DND-41 (cell line): ENCODE data around the gene MICALL2.

ENCODE experiments used
- ATAC-seq: fragments of 200-7000 bp; cut with Tn5 transposase; 3 replicates; pipeline ENCODE4 v1.9.1; 2021; ENCODE audit warnings: low read depth; ENCODE audit not compliant: insufficient read depth
- DNase-seq: peaks from one replicate; pipeline ENCODE4 v3.0.0-alpha.2; 2020
- H2AFZ ChIP-seq: 2 replicates; pipeline ENCODE4 v1.6.0; 2012; ENCODE audit warnings: low read depth, low read length
- H3K27ac ChIP-seq: 2 replicates; pipeline ENCODE4 v1.5.1; 2012; ENCODE audit warnings: low read length, inconsistent platforms
- H3K27me3 ChIP-seq: fragments of 200-600 bp; sonication (generic); 2 replicates; pipeline ENCODE4 v1.6.0; 2012; ENCODE audit warnings: low read length, mild to moderate bottlenecking, inconsistent platforms; ENCODE audit not compliant: insufficient read depth, poor library complexity
- H3K36me3 ChIP-seq: 2 replicates; pipeline ENCODE4 v1.5.1; 2012; ENCODE audit warnings: low read length, inconsistent platforms; ENCODE audit not compliant: insufficient read depth
- H3K4me1 ChIP-seq: 2 replicates; pipeline ENCODE4 v1.5.1; 2012; ENCODE audit warnings: mild to moderate bottlenecking, low read length; ENCODE audit not compliant: insufficient read depth
- H3K4me2 ChIP-seq: 2 replicates; pipeline ENCODE4 v1.6.0; 2012; ENCODE audit warnings: mild to moderate bottlenecking, moderate library complexity, low read length, inconsistent platforms; ENCODE audit not compliant: insufficient read depth
- H3K4me3 ChIP-seq, 2 experiments: fragments of 200-600 bp in 1 of 2; shearing (Covaris generic) in 1 of 2; 2 replicates each; pipeline ENCODE4 v1.5.1; 2012 to 2016; ENCODE audit warnings: inconsistent platforms in 2 of 2, low read length in 2 of 2, mild to moderate bottlenecking in 2 of 2, low read depth in 1 of 2, moderate library complexity in 1 of 2
- H3K79me2 ChIP-seq: 2 replicates; pipeline ENCODE4 v1.6.0; 2012; ENCODE audit warnings: low read length, inconsistent platforms; ENCODE audit not compliant: insufficient read depth
- H3K9ac ChIP-seq: 2 replicates; pipeline ENCODE4 v1.6.0; 2012; ENCODE audit warnings: low read depth, mild to moderate bottlenecking, inconsistent platforms, low read length, moderate library complexity
- H3K9me3 ChIP-seq: 2 replicates; pipeline ENCODE4 v1.5.1; 2012; ENCODE audit warnings: low read length, moderate library complexity, mild to moderate bottlenecking, inconsistent platforms; ENCODE audit not compliant: insufficient read depth, severe bottlenecking
- H4K20me1 ChIP-seq: 2 replicates; pipeline ENCODE4 v1.6.0; 2012; ENCODE audit warnings: low read length; ENCODE audit not compliant: insufficient read depth
- EZH2 ChIP-seq: IDR thresholded peaks from 3 replicates; pipeline ENCODE4 v1.6.1; 2012; ENCODE audit warnings: borderline replicate concordance, low read depth, mild to moderate bottlenecking, moderate library complexity, low read length, inconsistent platforms; ENCODE audit not compliant: severe bottlenecking
- TF ChIP-seq, protein P1 (sequence below): IDR thresholded peaks from 2 replicates; pipeline ENCODE4 v1.5.1; 2012; ENCODE audit warnings: borderline replicate concordance, low read length, moderate library complexity, mild to moderate bottlenecking; ENCODE audit not compliant: poor library complexity, severe bottlenecking; ENCODE audit errors: extremely low read depth

MICALL2 gene

GRCh38 chr7:1438208-1438607 is 21.1 kb downstream of the MICALL2 start:
- no peak for TF ChIP-seq EZH2
- TF ChIP-seq, protein P1, sequence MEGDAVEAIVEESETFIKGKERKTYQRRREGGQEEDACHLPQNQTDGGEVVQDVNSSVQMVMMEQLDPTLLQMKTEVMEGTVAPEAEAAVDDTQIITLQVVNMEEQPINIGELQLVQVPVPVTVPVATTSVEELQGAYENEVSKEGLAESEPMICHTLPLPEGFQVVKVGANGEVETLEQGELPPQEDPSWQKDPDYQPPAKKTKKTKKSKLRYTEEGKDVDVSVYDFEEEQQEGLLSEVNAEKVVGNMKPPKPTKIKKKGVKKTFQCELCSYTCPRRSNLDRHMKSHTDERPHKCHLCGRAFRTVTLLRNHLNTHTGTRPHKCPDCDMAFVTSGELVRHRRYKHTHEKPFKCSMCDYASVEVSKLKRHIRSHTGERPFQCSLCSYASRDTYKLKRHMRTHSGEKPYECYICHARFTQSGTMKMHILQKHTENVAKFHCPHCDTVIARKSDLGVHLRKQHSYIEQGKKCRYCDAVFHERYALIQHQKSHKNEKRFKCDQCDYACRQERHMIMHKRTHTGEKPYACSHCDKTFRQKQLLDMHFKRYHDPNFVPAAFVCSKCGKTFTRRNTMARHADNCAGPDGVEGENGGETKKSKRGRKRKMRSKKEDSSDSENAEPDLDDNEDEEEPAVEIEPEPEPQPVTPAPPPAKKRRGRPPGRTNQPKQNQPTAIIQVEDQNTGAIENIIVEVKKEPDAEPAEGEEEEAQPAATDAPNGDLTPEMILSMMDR: no peak
- H3K4me2 ChIP-seq: no peak overlapping the region
- no peaks in the 10 kb centered on the region for H3K4me1 ChIP-seq
- no peaks in the 10 kb centered on the region for H3K36me3 ChIP-seq
- no peak overlapping the region for H2AFZ ChIP-seq
- H3K27me3 ChIP-seq: no peaks in the 10 kb centered on the region
- DNase-seq: no peak
- no peak overlapping the region for H3K9ac ChIP-seq
- no peaks in the 10 kb centered on the region for H3K9me3 ChIP-seq
- ATAC-seq: no peak
- H3K4me3 ChIP-seq: no peak overlapping the region
- H3K27ac ChIP-seq: no peak overlapping the region
- no peaks in the 10 kb centered on the region for H3K79me2 ChIP-seq
- H4K20me1 ChIP-seq: 0 out of 2 replicates have a peak, but pooled peaks cover under 1% of the 10 kb centered on the region

DNA sequence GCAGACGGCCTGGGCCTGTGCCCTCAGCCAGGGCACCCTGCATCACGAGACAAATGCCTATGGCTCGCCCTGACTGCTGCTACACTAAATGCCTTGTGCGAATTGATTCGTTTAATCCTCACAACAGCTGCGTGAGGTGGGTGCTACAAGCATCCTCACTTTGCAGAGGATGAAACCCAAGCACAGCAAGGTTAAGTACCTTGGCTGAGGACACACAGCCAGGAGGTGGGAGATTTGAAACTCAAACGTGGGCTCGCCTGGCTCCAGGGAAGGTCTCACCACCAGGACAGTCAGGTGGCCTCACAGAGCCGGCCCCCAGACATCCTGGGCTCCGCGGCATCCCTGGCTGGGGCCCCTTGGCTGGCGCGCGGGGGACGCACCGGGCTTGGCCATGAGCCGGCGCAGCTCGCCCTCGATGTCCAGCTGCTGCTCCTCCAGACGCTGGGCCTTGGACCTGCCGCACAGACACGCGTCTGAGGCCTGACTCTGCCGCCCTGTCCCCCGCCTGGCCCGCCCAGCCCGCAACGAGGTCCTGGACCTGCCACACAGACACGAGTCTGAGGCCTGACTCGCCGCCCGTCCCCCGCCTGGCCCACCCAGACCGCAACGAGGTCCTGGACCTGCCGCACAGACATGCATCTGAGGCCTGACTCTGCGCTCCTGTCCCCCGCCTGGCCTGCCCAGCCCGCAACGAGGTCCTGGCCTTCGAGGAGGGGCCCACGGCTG is 22.0 kb downstream of the MICALL2 start:
- DNase-seq: no peak
- no peak for TF ChIP-seq EZH2
- TF ChIP-seq, protein P1: no peak
- H3K4me3 ChIP-seq: no peak overlapping the region
- H3K27me3 ChIP-seq: no peaks in the 10 kb centered on the region
- H3K4me1 ChIP-seq: no peaks in the 10 kb centered on the region
- ATAC-seq: no peak
- no peaks in the 10 kb centered on the region for H3K36me3 ChIP-seq
- 0 out of 2 replicates have a peak, but pooled peaks cover 4% of the 10 kb centered on the region for H4K20me1 ChIP-seq
- no peaks in the 10 kb centered on the region for H3K79me2 ChIP-seq
- no peaks in the 10 kb centered on the region for H3K9me3 ChIP-seq
- no peak overlapping the region for H2AFZ ChIP-seq
- no peak overlapping the region for H3K4me2 ChIP-seq
- no peak overlapping the region for H3K27ac ChIP-seq
- no peak overlapping the region for H3K9ac ChIP-seq

GRCh38 chr7:1436608-1437007 is 22.7 kb downstream of the MICALL2 start:
- no peaks in the 10 kb centered on the region for H3K36me3 ChIP-seq
- no peak for TF ChIP-seq EZH2
- TF ChIP-seq, protein P1: no peak
- no peak overlapping the region for H3K9ac ChIP-seq
- H3K4me1 ChIP-seq: no peaks in the 10 kb centered on the region
- no peak overlapping the region for H3K4me2 ChIP-seq
- no peak overlapping the region for H2AFZ ChIP-seq
- no peak overlapping the region for H3K4me3 ChIP-seq
- H3K27me3 ChIP-seq: no peaks in the 10 kb centered on the region
- peaks cover 8% of the 10 kb centered on the region for H4K20me1 ChIP-seq
- ATAC-seq: no peak
- no peak overlapping the region for H3K27ac ChIP-seq
- H3K9me3 ChIP-seq: no peaks in the 10 kb centered on the region
- no peaks in the 10 kb centered on the region for H3K79me2 ChIP-seq
- no peak for DNase-seq
